Adrenal gland (tissue), 12 donors: ENCODE measurements around the gene PIGT. TPM values are rescaled to one million over a fixed set of nuclear protein-coding genes. Genes with fewer than 3 reads are reported as not detected.
A peak's percentile ranks its signal among the peaks of the same experiment; 100 is the strongest.

Source experiments
- DNase-seq, 7 donors: peaks; one replicate each; pipeline ENCODE4 v3.0.0-alpha.2; 2019 to 2020
- H3K27ac ChIP-seq, 5 donors: fragments of 200-600 bp; sonication (generic) in 4 of 5; 1 replicate in 3 of 5; 2 replicates in 2 of 5; pipeline versions ENCODE4 v1.5.1 to v1.8.0; 2016 to 2020; ENCODE audit warnings: mild to moderate bottlenecking in 1 of 5
- H3K27me3 ChIP-seq: fragments of 200-600 bp; 2 replicates; pipeline ENCODE4 v1.8.0; 2021
- H3K36me3 ChIP-seq, 2 donors: fragments of 200-600 bp; replicated peaks in 1 of 2; 1 replicate in 1 of 2; 2 replicates in 1 of 2; pipeline versions ENCODE4 v1.5.1 to v1.8.0; 2018 to 2022
- H3K4me1 ChIP-seq, 2 donors: fragments of 200-600 bp; replicated peaks in 1 of 2; 1 replicate in 1 of 2; 2 replicates in 1 of 2; pipeline versions ENCODE4 v1.5.1 to v1.8.0; 2018 to 2021
- H3K4me3 ChIP-seq, 4 donors: fragments of 200-600 bp; sonication (generic) in 3 of 4; one replicate each; pipeline ENCODE4 v1.5.1; 2016 to 2018
- H3K9me3 ChIP-seq, 3 donors: fragments of 200-600 bp; sonication (generic) in 1 of 3; replicated peaks in 1 of 3; 1 replicate in 2 of 3; 2 replicates in 1 of 3; pipeline versions ENCODE4 v1.5.1 to v1.8.0; 2016 to 2021
- CTCF ChIP-seq, 6 experiments: fragments of 450-650 bp in 4 of 6; fragments of 200-600 bp in 2 of 6; sonication (generic) in 1 of 6; IDR thresholded peaks; 1 replicate in 5 of 6; 2 replicates in 1 of 6; pipeline versions ENCODE4 v1.5.1 to v1.8.0; 2016 to 2021; ENCODE audit warnings: antibody characterized with exemption in 6 of 6, mild to moderate bottlenecking in 2 of 6, moderate library complexity in 1 of 6
- POLR2A ChIP-seq, 2 donors: fragments of 450-650 bp; IDR thresholded peaks; one replicate each; pipeline ENCODE4 v1.6.1; 2017; ENCODE audit warnings: antibody characterized with exemption in 2 of 2, mild to moderate bottlenecking in 2 of 2, moderate library complexity in 1 of 2
- WGBS, 4 donors: extraction: QIAGEN DNeasy Blood & Tissue Kit in 2 of 4; methylation state at CpG; one replicate each; pipeline versions ENCODE4 v1.1.5 to v1.1.7; 2013 to 2017; 5-methylcytosine and 5-hydroxymethylcytosine counted together
- intact Hi-C, 2 donors: fragments of 100-400 bp; cut with DNase I; formaldehyde crosslinking; loops; one replicate each; pipeline versions ENCODE4 v1.14.1 to v1.15.0; 2022 to 2023
- polyA plus RNA-seq, 3 donors: library from polyadenylated mRNA; stranded (reverse); fragments of 200-250 nt in 2 of 3; fragments of 350-450 nt in 1 of 3; fragmentation: Illumina TruSeq in 1 of 3; extraction: RNeasy Lipid Tissue Mini Kit (QIAGEN cat#74804) in 1 of 3; gene quantifications; one replicate each; pipeline ENCODE4 v1.2.3, GENCODE V29; 2013 to 2014
- total RNA-seq, 9 donors: library from RNA; depleted of rRNA in 4 of 9; stranded (reverse); fragments of >200 nt in 4 of 9; fragments of 120-200 nt in 1 of 9; fragmentation: NEBNext Ultra II Directional in 1 of 9; extraction: Animal tissue kit (Norgen Biotek cat#: 25700) in 1 of 9; gene quantifications; one replicate each; pipeline versions ENCODE4 v1.1.0 to v1.2.4, GENCODE V29; 2013 to 2023
- donor health status: healthy with polysubstance abuse.
- donor health status: Bipolar disorder and iron deficiency.
- donor health status: DM: yes; HTN: yes; CAD: no.
- donor health status: DM: no; HTN: no; CAD: no.
- donor health status: DM: no; HTN: no; CAD: no.
- donor health status: DM: yes; HTN: yes; CAD: no.

PIGT gene
- total and polyA plus RNA-seq, 12 donors: 45.2 to 202 (median 109) TPM

GRCh38 chr20:45404438-45404837, 11.5 kb upstream of the PIGT start:
- H3K4me3 ChIP-seq: no peak overlapping the region
- intact Hi-C loops: no loop called here
- no peak for DNase-seq
- H3K27ac ChIP-seq: no peak overlapping the region
- H3K4me1 ChIP-seq: peaks cover 6 to 20% of the 10 kb centered on the region in 2 donors
- H3K27me3 ChIP-seq: no peaks in the 10 kb centered on the region
- H3K9me3 ChIP-seq: peaks cover 0 to 9% (median 0%) of the 10 kb centered on the region in 3 donors
- no peaks in the 10 kb centered on the region for H3K36me3 ChIP-seq
- TF ChIP-seq CTCF (IDR thresholded peaks at IDR 0.05) (no peak), POLR2A (IDR thresholded peaks at IDR 0.05) (no peak)
- 80 to 92% (median 91%) methylated on average over 1 of the region's 1 CpG for WGBS, 4 donors

GRCh38 chr20:45405571-45406259, 10.2 kb upstream of the PIGT start:
- intact Hi-C loops: no loop called here
- Histone ChIP-seq H3K4me1 (peaks cover 6 to 22% of the 10 kb centered on the region in 2 donors), H3K4me3 (peak overlapping the region; percentile 46 to 83 (median 56)), H3K9me3 (no peaks in the 10 kb centered on the region), H3K27ac (peak overlapping the region in 4 of 5 donors; percentile 45 to 90 (median 74)), H3K36me3 (peaks cover 0 to 8% of the 10 kb centered on the region in 2 donors), H3K27me3 (no peaks in the 10 kb centered on the region)
- no peak for DNase-seq
- TF ChIP-seq CTCF (IDR thresholded peaks at IDR 0.05) (no peak), POLR2A (IDR thresholded peaks at IDR 0.05) (no peak)
- WGBS, 4 donors: 5 to 10% (median 6%) methylated on average over 12 to 49 of the region's 49 CpGs

- H3K36me3 ChIP-seq: peaks cover 0 to 12% of the 10 kb centered on the region in 2 donors
- intact Hi-C loops: no loop called here
- H3K27ac ChIP-seq: peak overlapping the region in 4 of 5 donors; percentile 45 to 90 (median 74)
- TF ChIP-seq CTCF (IDR thresholded peaks at IDR 0.05): no peak
- H3K27me3 ChIP-seq: no peaks in the 10 kb centered on the region
- 0 to 1% (median 1%) methylated on average over 8 to 86 of the region's 87 CpGs for WGBS, 4 donors
- peaks cover 6 to 29% of the 10 kb centered on the region in 2 donors for H3K4me1 ChIP-seq
- peak; percentile 44 to 78 (median 70) for DNase-seq
- H3K9me3 ChIP-seq: no peaks in the 10 kb centered on the region
- peak overlapping the region; percentile 46 to 83 (median 56) for H3K4me3 ChIP-seq
These were observed 9.5 kb upstream of the PIGT start for GRCh38 chr20:45406260-45407066.

- intact Hi-C loops: no loop called here
- peak overlapping the region; percentile 46 to 83 (median 56) for H3K4me3 ChIP-seq
- peak overlapping the region in 4 of 5 donors; percentile 45 to 90 (median 74) for H3K27ac ChIP-seq
- peak; percentile 37 to 79 (median 47) for DNase-seq
- no peaks in the 10 kb centered on the region for H3K27me3 ChIP-seq
- 14 to 24% (median 17%) methylated on average over 4 to 30 of the region's 30 CpGs for WGBS, 4 donors
- H3K36me3 ChIP-seq: peaks cover 0 to 12% of the 10 kb centered on the region in 2 donors
- no peaks in the 10 kb centered on the region for H3K9me3 ChIP-seq
- peaks cover 6 to 29% of the 10 kb centered on the region in 2 donors for H3K4me1 ChIP-seq
- TF ChIP-seq POLR2A (IDR thresholded peaks at IDR 0.05) (peak; percentile 36 to 61), CTCF (IDR thresholded peaks at IDR 0.05) (no peak)
These were observed 8.7 kb upstream of the PIGT start for GRCh38 chr20:45407067-45407745.
